AG04450 (cell line): ENCODE results near the gene PLD6. TPM values are rescaled to one million over a fixed set of nuclear protein-coding genes. Genes with fewer than 3 reads are reported as not detected.

Experiments used
- CTCF ChIA-PET: fragments of 300-600, 350-600 bp; formaldehyde crosslinking; extraction: SDS; loops from one replicate; lab custom pipeline; 2022; ENCODE audit warnings: antibody characterized with exemption, inconsistent platforms; lab: Charles Lee
- POLR2A ChIA-PET: fragments of 350-600 bp; formaldehyde crosslinking; extraction: SDS; loops from one replicate; lab custom pipeline; 2021; ENCODE audit warnings: antibody characterized with exemption, inconsistent platforms; lab: Yijun Ruan, JAX
- DNase-seq: peaks from one replicate; pipeline ENCODE4 v3.0.0-alpha.2; 2011; ENCODE audit warnings: low read depth, low spot score
- H3K27ac ChIP-seq: one replicate; pipeline ENCODE4 v1.5.1; 2012; ENCODE audit warnings: low read depth, low read length, control low read depth
- H3K27me3 ChIP-seq: one replicate; pipeline ENCODE4 v1.6.0; 2012; ENCODE audit warnings: low read length; ENCODE audit not compliant: control insufficient read depth, insufficient read depth
- H3K4me3 ChIP-seq: 2 replicates; pipeline ENCODE4 v1.5.1; 2011; ENCODE audit warnings: mild to moderate bottlenecking, low read depth, low read length, control low read depth
- H3K9me3 ChIP-seq: 2 replicates; pipeline ENCODE4 v1.5.1; 2012; ENCODE audit warnings: low read length; ENCODE audit not compliant: control insufficient read depth, insufficient read depth
- polyA plus RNA-seq: library from polyadenylated mRNA; depleted of rRNA; stranded (reverse); fragments of >200 nt; gene quantifications from 2 replicates; pipeline ENCODE4 v1.2.3, GENCODE V29; 2011
- TF ChIP-seq, protein P1 (sequence below): IDR thresholded peaks from 2 replicates; pipeline ENCODE4 v1.5.1; 2011; ENCODE audit warnings: low read depth, low read length, control low read depth, inconsistent platforms

Gene PLD6
- polyA plus RNA-seq, 1 experiment, result 1.6 TPM

DNA sequence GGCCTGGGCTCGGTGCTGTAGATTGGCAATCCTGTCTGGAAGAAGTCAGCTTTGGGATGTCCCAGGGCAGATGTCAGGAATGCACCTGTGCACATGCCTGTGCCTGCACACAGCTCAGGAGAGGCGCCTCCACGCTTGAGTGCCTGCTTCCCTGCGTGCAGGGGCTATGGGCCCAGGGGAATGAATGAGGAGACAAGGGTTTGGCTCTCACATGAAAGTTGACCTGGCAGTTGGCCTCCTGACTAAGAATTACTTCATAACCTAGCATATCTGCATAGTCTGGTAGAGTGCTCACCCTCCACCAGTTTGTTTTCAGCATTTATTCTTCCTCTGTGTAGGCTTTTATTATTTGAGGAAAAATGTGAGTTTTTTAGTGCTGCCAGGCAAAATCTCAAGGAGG lies 50.0 kb downstream of the PLD6 start:
- H3K4me3 ChIP-seq, result no peak overlapping the region
- CTCF ChIA-PET, result interaction anchor here (1.3 kb wide), 1 partner anchor 14 kb away, joined by 7 read pairs; no protein-coding TSS in a partner anchor
- POLR2A ChIA-PET, result no interaction called here
- no peaks in the 10 kb centered on the region; the same call in 1 of the 2 replicates for H3K9me3 ChIP-seq
- peak; percentile 44 for DNase-seq
- H3K27me3 ChIP-seq, result no peaks in the 10 kb centered on the region
- TF ChIP-seq, protein P1, sequence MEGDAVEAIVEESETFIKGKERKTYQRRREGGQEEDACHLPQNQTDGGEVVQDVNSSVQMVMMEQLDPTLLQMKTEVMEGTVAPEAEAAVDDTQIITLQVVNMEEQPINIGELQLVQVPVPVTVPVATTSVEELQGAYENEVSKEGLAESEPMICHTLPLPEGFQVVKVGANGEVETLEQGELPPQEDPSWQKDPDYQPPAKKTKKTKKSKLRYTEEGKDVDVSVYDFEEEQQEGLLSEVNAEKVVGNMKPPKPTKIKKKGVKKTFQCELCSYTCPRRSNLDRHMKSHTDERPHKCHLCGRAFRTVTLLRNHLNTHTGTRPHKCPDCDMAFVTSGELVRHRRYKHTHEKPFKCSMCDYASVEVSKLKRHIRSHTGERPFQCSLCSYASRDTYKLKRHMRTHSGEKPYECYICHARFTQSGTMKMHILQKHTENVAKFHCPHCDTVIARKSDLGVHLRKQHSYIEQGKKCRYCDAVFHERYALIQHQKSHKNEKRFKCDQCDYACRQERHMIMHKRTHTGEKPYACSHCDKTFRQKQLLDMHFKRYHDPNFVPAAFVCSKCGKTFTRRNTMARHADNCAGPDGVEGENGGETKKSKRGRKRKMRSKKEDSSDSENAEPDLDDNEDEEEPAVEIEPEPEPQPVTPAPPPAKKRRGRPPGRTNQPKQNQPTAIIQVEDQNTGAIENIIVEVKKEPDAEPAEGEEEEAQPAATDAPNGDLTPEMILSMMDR, result no peak
- peak overlapping the region; percentile 57 for H3K27ac ChIP-seq

DNA sequence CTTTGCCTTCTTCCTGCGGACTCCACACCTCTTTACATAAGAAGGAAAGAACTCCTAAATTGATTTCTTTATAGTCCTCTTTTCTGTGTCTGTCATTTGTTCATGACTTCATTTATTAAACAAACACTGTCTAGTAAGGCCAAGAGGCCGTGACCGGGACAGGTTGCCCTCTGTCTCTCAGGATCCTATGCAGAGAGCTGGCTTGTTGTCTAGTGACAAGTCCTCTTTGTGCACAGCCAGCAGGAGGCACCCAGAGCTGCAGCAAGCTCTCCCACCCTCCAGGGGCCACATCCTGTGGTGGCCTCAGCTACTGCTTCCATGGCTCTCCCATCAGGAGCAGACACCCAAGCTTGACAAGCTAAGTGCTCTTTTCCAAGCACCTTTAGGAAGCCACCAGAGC lies 50.6 kb downstream of the PLD6 start:
- POLR2A ChIA-PET, result no interaction called here
- Histone ChIP-seq H3K27ac (peak overlapping the region; percentile 21), H3K4me3 (no peak overlapping the region), H3K9me3 (no peaks in the 10 kb centered on the region; the same call in 1 of the 2 replicates), H3K27me3 (no peaks in the 10 kb centered on the region)
- CTCF ChIA-PET, result interaction anchor here (1.3 kb wide), 1 partner anchor 14 kb away, joined by 7 read pairs; no protein-coding TSS in a partner anchor
- TF ChIP-seq, protein P1, result no peak
- DNase-seq, result no peak

DNA sequence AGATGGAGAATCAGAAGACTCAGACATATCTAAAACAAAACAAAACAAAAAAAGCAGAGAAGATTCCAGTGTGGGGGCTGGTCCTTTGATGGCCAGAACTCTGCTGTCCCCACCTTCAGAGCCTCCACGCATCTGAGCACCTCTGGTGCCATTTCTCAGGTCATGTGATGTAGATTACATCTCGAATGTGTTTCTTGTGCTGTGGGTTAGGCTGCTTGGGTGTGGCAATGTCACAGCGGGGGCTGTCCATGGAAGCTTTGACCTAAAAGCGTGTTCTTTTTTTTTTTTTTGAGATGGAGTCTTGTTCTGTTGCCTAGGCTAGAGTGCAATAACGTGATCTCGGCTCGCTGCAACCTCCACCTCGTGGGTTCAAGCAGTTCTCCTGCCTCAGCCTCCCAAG lies 51.2 kb downstream of the PLD6 start:
- CTCF ChIA-PET, result interaction anchor here (1.3 kb wide), 1 partner anchor 13 kb away, joined by 7 read pairs; no protein-coding TSS in a partner anchor
- TF ChIP-seq, protein P1, result no peak

DNA sequence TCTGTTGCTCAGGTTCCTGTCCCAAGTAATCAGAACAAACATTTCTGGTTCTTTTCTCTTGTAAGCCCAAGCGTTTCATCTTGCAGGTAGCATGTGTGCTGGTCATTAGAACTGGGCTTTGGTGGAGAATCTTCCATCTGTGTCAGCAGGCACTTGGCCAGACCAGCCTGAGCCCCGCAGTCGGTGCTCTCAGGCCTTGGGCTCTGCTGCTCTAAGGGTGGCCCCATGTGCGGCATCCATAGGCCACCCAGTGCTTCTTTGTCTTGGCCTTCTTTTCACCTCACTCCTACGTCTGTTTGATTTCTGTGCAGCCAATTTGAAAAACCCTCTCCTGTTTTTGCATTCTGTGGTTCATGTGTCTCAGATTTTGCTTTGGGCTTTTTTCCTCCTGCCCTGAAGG lies 51.6 kb downstream of the PLD6 start:
- ChIA-PET CTCF (no interaction called here), POLR2A (no interaction called here)
- no peak for DNase-seq
- Histone ChIP-seq H3K27ac (peak overlapping the region; percentile 21), H3K4me3 (no peak overlapping the region), H3K9me3 (no peaks in the 10 kb centered on the region; the same call in 1 of the 2 replicates), H3K27me3 (no peaks in the 10 kb centered on the region)
- TF ChIP-seq, protein P1, result no peak

More for the DNA sequence above, 51.2 kb downstream of the PLD6 start:
- Histone ChIP-seq H3K27me3 (no peaks in the 10 kb centered on the region), H3K9me3 (no peaks in the 10 kb centered on the region; the same call in 1 of the 2 replicates), H3K4me3 (no peak overlapping the region), H3K27ac (no peak overlapping the region)
- POLR2A ChIA-PET, result no interaction called here
- no peak for DNase-seq

DNA sequence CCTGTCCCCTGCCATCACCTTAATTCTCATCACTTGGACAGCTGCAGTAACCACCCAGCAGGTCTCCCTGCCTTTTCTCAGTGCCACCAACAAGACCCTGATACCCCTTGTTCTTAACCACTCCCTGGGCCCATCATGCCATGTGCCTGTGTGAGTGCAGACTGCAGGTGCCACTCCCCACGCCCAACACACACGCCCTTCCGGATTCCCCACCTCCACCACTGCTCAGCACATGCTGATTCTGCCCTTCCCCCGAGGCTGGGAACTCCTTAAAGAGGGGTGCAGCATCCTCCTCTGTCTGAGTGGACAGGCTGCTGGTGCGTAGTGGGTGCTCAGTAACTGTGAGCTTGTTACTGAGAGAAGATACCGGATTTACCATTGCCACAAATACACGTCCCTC lies 52.4 kb downstream of the PLD6 start:
- DNase-seq, result no peak
- H3K4me3 ChIP-seq, result no peak overlapping the region
- CTCF ChIA-PET, result no interaction called here
- H3K27ac ChIP-seq, result no peak overlapping the region
- no peaks in the 10 kb centered on the region for H3K9me3 ChIP-seq
- no peaks in the 10 kb centered on the region for H3K27me3 ChIP-seq
- TF ChIP-seq, protein P1, result no peak
- POLR2A ChIA-PET, result no interaction called here
